ENCODE data around the gene EHD3. TPM values are rescaled to one million over a fixed set of nuclear protein-coding genes. Genes with fewer than 3 reads are reported as not detected.

The EHD3 gene
- total RNA-seq, 1 donor from 2014 or later: 13.2 TPM

DNA sequence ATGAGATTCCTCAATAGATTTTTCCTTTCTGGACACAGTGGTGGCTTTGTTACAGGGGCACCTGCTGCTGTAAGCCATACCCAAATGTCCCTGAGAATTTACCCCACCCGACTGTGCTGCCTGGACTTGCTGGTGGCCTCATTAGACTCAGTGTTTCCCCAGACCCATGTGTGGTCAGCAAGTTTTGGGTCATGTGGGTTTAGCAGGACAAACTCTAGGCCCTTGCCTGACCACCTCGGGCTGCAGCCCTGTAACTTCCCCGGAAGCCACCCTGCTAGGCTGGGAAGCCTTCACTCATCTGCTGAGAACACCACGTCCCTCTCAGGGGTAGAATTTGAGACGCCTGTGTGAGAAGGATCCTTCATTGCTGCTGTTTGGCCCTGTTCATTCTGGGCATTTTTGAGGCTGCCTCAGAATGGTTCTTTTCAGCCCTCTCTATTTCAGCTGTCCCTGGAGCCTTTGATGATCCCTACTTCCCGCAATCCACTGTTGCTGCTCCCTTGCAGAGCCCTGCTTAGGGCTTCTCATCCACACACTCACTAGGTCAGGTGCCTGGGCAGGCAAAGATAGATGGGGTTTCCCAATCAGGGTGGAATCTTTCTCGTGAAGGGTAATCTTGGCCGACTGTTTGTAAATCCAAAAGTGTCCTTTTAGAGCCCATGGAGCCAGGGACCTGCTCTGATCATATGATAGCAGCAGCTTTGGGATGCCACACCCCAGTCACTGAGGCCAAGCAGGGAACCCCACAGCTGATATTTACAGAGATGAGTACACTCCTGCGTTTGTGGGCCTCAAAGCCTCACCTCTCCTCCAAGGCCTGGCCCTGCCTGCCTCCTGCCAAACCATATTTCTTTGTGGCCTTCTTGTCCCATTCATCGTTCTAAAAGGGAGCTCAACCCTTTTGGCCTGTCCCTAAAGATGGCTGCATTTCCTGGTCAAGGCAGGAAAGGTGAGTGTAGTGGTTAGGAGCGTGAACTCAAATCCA is 6.7 kb downstream of the EHD3 start:
- no peak for DNase-seq (ENCODE audit: low spot score in 2 of 2, unreplicated experiment in 2 of 2)
- H3K27ac Mint-ChIP-seq: no peak overlapping the region
- TF ChIP-seq, protein P1, sequence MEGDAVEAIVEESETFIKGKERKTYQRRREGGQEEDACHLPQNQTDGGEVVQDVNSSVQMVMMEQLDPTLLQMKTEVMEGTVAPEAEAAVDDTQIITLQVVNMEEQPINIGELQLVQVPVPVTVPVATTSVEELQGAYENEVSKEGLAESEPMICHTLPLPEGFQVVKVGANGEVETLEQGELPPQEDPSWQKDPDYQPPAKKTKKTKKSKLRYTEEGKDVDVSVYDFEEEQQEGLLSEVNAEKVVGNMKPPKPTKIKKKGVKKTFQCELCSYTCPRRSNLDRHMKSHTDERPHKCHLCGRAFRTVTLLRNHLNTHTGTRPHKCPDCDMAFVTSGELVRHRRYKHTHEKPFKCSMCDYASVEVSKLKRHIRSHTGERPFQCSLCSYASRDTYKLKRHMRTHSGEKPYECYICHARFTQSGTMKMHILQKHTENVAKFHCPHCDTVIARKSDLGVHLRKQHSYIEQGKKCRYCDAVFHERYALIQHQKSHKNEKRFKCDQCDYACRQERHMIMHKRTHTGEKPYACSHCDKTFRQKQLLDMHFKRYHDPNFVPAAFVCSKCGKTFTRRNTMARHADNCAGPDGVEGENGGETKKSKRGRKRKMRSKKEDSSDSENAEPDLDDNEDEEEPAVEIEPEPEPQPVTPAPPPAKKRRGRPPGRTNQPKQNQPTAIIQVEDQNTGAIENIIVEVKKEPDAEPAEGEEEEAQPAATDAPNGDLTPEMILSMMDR (IDR thresholded peaks at IDR 0.05; ENCODE audit: unreplicated experiment): no peak
- H3K4me1 Mint-ChIP-seq: peaks cover 35% of the 10 kb centered on the region
- H3K27me3 Mint-ChIP-seq (ENCODE audit: low read depth): no peaks in the 10 kb centered on the region
- no peaks in the 10 kb centered on the region for H3K9me3 Mint-ChIP-seq
- H3K36me3 Mint-ChIP-seq: peaks cover 10% of the 10 kb centered on the region
- H3K4me3 Mint-ChIP-seq: no peak overlapping the region

DNA sequence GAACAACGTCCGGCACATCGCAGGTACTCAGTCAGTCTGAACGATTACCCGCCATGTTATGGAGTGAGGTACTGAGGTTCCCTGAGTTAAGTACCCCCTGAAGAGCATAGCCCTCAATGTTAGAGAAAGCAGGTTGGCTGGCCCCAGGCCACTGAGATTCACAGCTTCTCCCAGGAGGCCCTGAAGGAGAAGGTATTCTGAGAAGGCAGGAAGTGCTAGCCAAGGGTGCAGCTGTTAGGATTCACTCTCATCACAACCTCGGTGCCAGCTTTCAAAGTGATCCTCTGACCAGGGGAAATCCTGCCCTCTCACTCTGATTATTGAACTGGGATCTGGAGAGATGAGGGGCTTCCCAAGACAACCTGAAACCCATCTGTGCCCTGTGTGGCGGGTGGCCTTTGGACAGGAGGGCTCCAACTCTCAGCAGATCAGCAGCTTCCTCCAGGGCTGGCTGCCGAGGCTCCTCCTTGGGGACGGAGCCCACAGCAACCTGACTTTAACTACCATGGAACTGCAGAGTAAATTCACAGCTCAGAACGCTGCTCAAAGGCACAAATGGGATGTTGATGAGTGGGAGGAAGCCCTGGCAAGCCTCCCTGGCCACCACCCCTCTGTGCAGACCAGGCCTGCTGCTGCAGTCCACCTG is 7.8 kb downstream of the EHD3 start:
- H3K4me3 Mint-ChIP-seq: no peak overlapping the region
- H3K9me3 Mint-ChIP-seq: no peaks in the 10 kb centered on the region
- H3K4me1 Mint-ChIP-seq: peaks cover 34% of the 10 kb centered on the region
- TF ChIP-seq, protein P1 (IDR thresholded peaks at IDR 0.05; ENCODE audit: unreplicated experiment): no peak
- no peak for DNase-seq (ENCODE audit: low spot score in 2 of 2, unreplicated experiment in 2 of 2)
- peaks cover 10% of the 10 kb centered on the region for H3K36me3 Mint-ChIP-seq
- no peak overlapping the region for H3K27ac Mint-ChIP-seq
- H3K27me3 Mint-ChIP-seq (ENCODE audit: low read depth): no peaks in the 10 kb centered on the region

DNA sequence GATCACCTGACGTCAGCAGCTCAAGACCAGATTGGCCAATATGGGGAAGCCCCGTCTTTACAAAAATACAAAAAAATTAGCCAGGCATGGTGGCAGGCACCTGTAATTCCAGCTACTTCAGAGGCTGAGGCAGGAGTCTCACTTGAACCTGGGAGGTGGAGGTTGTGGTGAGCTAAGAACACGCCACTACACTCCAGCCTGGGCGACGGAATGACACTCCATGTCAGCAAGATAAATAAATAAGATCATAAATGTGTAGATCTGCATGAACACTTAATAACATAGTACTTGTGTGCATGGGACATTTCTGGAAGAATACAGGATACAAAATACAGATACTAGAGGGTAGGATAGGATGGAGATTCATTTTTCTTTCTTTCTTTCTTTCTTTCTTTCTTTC is 9.1 kb downstream of the EHD3 start:
- TF ChIP-seq, protein P1 (IDR thresholded peaks at IDR 0.05; ENCODE audit: unreplicated experiment): no peak
- H3K27ac Mint-ChIP-seq: no peak overlapping the region
- no peaks in the 10 kb centered on the region for H3K9me3 Mint-ChIP-seq
- H3K27me3 Mint-ChIP-seq (ENCODE audit: low read depth): no peaks in the 10 kb centered on the region
- no peak overlapping the region for H3K4me3 Mint-ChIP-seq
- peaks cover 37% of the 10 kb centered on the region for H3K4me1 Mint-ChIP-seq
- no peak for DNase-seq (ENCODE audit: low spot score in 2 of 2, unreplicated experiment in 2 of 2)
- peaks cover 10% of the 10 kb centered on the region for H3K36me3 Mint-ChIP-seq

DNA sequence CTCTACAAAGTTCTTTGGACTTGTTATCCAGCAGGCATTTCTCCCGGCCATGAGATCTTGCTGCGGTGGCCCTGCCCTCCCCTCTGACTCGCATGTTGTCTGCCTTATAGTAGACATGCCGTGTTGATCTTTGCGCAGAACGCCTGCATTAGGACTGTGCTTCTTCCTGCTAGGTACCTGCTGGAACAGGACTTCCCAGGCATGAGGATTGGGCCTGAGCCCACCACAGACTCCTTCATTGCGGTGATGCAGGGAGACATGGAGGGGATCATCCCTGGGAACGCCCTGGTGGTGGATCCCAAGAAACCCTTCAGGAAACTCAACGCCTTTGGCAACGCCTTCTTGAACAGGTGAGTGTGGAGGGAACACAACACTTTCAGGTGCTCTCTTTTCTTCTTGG is 10.1 kb downstream of the EHD3 start:
- TF ChIP-seq, protein P1 (IDR thresholded peaks at IDR 0.05; ENCODE audit: unreplicated experiment): no peak
- H3K27ac Mint-ChIP-seq: no peak overlapping the region
- no peaks in the 10 kb centered on the region for H3K9me3 Mint-ChIP-seq
- H3K4me1 Mint-ChIP-seq: peaks cover 31% of the 10 kb centered on the region
- H3K27me3 Mint-ChIP-seq (ENCODE audit: low read depth): no peaks in the 10 kb centered on the region
- H3K4me3 Mint-ChIP-seq: no peak overlapping the region
- H3K36me3 Mint-ChIP-seq: peaks cover 12% of the 10 kb centered on the region
- DNase-seq (ENCODE audit: low spot score in 2 of 2, unreplicated experiment in 2 of 2): no peak

DNA sequence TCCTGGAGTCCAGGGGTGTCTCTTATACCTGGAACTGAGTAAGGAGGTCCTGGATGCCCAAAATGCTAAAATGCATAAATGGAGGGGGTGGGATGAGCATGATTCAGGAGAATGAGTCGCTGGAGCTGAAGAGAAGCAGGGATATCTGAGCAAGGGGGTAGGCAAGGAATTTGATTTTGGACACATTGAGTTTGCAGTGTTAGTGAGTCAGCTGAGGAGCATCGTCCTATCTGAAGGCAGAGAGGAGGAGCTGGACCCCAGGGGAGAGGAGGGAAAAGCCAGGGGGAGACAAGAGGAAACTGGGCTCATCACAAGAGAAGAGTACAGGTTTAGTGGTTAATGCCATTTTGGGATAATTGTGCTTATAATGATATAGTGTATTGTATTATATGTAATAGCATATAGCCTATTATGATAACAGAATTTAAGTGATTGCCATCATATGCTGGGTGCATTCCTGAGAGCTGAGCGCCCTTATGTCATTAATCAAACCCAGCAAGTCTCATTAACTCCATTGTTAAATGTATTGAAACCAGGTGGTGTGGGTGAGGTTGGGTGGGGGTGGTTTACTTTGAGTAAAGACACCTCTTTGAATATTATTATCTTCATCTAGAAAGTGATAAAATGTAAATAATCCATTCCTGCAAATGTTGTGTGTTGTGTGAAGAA is 12.4 kb downstream of the EHD3 start:
- Mint-ChIP-seq H3K4me1 (peaks cover 13% of the 10 kb centered on the region), H3K4me3 (no peak overlapping the region), H3K36me3 (peaks cover 19% of the 10 kb centered on the region), H3K9me3 (no peaks in the 10 kb centered on the region), H3K27me3 (ENCODE audit: low read depth) (no peaks in the 10 kb centered on the region), H3K27ac (no peak overlapping the region)
- TF ChIP-seq, protein P1 (IDR thresholded peaks at IDR 0.05; ENCODE audit: unreplicated experiment): no peak
- no peak for DNase-seq (ENCODE audit: low spot score in 2 of 2, unreplicated experiment in 2 of 2)
